ENCODE measurements around the gene EXOC1. TPM values are rescaled to one million over a fixed set of nuclear protein-coding genes. Genes with fewer than 3 reads are reported as not detected.

Gene EXOC1
- total RNA-seq, 1 experiment from 2014 or later = 25.2 TPM

GRCh38 chr4:55834086-55834795, 19.2 kb upstream of the EXOC1 start:
- CTCF ChIA-PET = no interaction called here
- no TSS peak for BruUV-seq (replicated peaks)

DNA sequence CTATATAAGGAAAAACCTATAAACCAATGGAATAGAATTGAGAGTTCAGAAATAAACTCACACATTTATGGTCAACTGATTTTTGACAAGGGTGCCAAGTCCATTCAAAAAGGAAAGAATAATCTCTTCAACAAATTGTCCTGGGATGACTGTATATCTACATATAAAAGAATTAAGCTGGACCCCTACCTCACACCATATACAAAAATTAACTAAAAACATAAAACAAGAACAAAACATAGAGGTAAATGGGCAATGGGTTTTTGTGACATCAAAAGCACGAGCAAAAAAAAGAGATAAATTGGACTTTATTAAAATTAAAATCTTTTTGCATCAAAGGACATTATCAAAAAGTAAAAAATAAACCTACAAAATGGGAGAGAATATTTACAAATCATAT, 15.5 kb upstream of the EXOC1 start:
- TF ChIP-seq, protein P1, sequence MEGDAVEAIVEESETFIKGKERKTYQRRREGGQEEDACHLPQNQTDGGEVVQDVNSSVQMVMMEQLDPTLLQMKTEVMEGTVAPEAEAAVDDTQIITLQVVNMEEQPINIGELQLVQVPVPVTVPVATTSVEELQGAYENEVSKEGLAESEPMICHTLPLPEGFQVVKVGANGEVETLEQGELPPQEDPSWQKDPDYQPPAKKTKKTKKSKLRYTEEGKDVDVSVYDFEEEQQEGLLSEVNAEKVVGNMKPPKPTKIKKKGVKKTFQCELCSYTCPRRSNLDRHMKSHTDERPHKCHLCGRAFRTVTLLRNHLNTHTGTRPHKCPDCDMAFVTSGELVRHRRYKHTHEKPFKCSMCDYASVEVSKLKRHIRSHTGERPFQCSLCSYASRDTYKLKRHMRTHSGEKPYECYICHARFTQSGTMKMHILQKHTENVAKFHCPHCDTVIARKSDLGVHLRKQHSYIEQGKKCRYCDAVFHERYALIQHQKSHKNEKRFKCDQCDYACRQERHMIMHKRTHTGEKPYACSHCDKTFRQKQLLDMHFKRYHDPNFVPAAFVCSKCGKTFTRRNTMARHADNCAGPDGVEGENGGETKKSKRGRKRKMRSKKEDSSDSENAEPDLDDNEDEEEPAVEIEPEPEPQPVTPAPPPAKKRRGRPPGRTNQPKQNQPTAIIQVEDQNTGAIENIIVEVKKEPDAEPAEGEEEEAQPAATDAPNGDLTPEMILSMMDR (IDR thresholded peaks at IDR 0.05; ENCODE audit: unreplicated experiment) = no peak
- Mint-ChIP-seq H3K27ac (ENCODE audit: unreplicated experiment) (no peak overlapping the region), H3K4me1 (ENCODE audit: low read depth, unreplicated experiment) (no peaks in the 10 kb centered on the region), H3K27me3 (ENCODE audit: unreplicated experiment) (no peaks in the 10 kb centered on the region), H3K4me3 (ENCODE audit: low read depth, unreplicated experiment) (no peak overlapping the region), H3K36me3 (ENCODE audit: insufficient read depth, unreplicated experiment) (no peaks in the 10 kb centered on the region), H3K9me3 (ENCODE audit: low read depth, unreplicated experiment) (peaks cover 2% of the 10 kb centered on the region)
- DNase-seq = no peak
- no TSS peak for BruUV-seq (replicated peaks)
- intact Hi-C loops (cut with micrococcal nuclease; ENCODE audit: unreplicated experiment) = no loop called here
- CTCF ChIA-PET = no interaction called here

More at GRCh38 chr4:55834086-55834795, 19.2 kb upstream of the EXOC1 start:
- H3K4me1 Mint-ChIP-seq (ENCODE audit: low read depth, unreplicated experiment) = no peaks in the 10 kb centered on the region
- no peak overlapping the region for H3K27ac Mint-ChIP-seq (ENCODE audit: unreplicated experiment)
- DNase-seq = no peak
- no peaks in the 10 kb centered on the region for H3K36me3 Mint-ChIP-seq (ENCODE audit: insufficient read depth, unreplicated experiment)
- no peak overlapping the region for H3K4me3 Mint-ChIP-seq (ENCODE audit: low read depth, unreplicated experiment)
- intact Hi-C loops (cut with micrococcal nuclease; ENCODE audit: unreplicated experiment) = no loop called here
- TF ChIP-seq, protein P1 (IDR thresholded peaks at IDR 0.05; ENCODE audit: unreplicated experiment) = no peak
- no peaks in the 10 kb centered on the region for H3K9me3 Mint-ChIP-seq (ENCODE audit: low read depth, unreplicated experiment)
- no peaks in the 10 kb centered on the region for H3K27me3 Mint-ChIP-seq (ENCODE audit: unreplicated experiment)

DNA sequence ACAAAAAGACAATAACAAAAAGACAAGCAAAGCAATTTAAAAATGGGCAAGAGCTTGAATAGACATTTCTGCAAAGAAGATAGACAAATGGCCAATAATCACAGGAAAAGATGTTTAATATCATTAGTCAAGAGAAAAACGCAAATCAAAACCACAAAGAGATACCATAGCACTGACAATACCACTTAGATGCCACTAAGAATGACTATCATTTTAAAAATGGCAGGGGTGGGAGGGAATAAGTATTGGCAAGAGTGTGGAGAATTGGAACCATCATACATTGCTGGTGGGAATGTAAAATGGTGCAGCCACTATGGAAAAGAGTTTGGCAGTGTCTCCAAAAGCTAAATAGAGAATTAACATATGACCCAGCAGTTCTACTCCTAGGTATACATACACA, 15.1 kb upstream of the EXOC1 start:
- peaks cover 2% of the 10 kb centered on the region for H3K9me3 Mint-ChIP-seq (ENCODE audit: low read depth, unreplicated experiment)
- intact Hi-C loops (cut with micrococcal nuclease; ENCODE audit: unreplicated experiment) = no loop called here
- no peak overlapping the region for H3K27ac Mint-ChIP-seq (ENCODE audit: unreplicated experiment)
- CTCF ChIA-PET = no interaction called here
- TF ChIP-seq, protein P1 (IDR thresholded peaks at IDR 0.05; ENCODE audit: unreplicated experiment) = no peak
- BruUV-seq (replicated peaks) = no TSS peak
- no peak overlapping the region for H3K4me3 Mint-ChIP-seq (ENCODE audit: low read depth, unreplicated experiment)
- H3K4me1 Mint-ChIP-seq (ENCODE audit: low read depth, unreplicated experiment) = no peaks in the 10 kb centered on the region
- no peak for DNase-seq
- no peaks in the 10 kb centered on the region for H3K27me3 Mint-ChIP-seq (ENCODE audit: unreplicated experiment)
- H3K36me3 Mint-ChIP-seq (ENCODE audit: insufficient read depth, unreplicated experiment) = no peaks in the 10 kb centered on the region

- no peak for DNase-seq
- Mint-ChIP-seq H3K4me3 (ENCODE audit: low read depth, unreplicated experiment) (no peak overlapping the region), H3K4me1 (ENCODE audit: low read depth, unreplicated experiment) (no peaks in the 10 kb centered on the region), H3K27ac (ENCODE audit: unreplicated experiment) (no peak overlapping the region), H3K36me3 (ENCODE audit: insufficient read depth, unreplicated experiment) (no peaks in the 10 kb centered on the region), H3K9me3 (ENCODE audit: low read depth, unreplicated experiment) (peaks cover 2% of the 10 kb centered on the region), H3K27me3 (ENCODE audit: unreplicated experiment) (no peaks in the 10 kb centered on the region)
- intact Hi-C loops (cut with micrococcal nuclease; ENCODE audit: unreplicated experiment) = no loop called here
- CTCF ChIA-PET = no interaction called here
- TF ChIP-seq, protein P1 (IDR thresholded peaks at IDR 0.05; ENCODE audit: unreplicated experiment) = no peak
- BruUV-seq (replicated peaks) = no TSS peak
These were observed 14.5 kb upstream of the EXOC1 start for GRCh38 chr4:55838952-55839351.

Measured in Calu3 (cell line).